CD14-positive monocyte (primary cell): Measurements from ENCODE around the gene EXOC3L4. TPM values are rescaled to one million over a fixed set of nuclear protein-coding genes. Genes with fewer than 3 reads are reported as not detected.

ENCODE experiments used
- DNase-seq, 3 donors: peaks; one replicate each; pipeline ENCODE4 v3.0.0-alpha.2; 2011 to 2022
- H2AFZ ChIP-seq: 2 replicates; pipeline ENCODE4 v1.6.0; 2012; ENCODE audit warnings: mild to moderate bottlenecking, low read depth, low read length, inconsistent platforms; ENCODE audit not compliant: insufficient read depth, poor library complexity, severe bottlenecking
- H3K27ac ChIP-seq, 2 donors: 1 replicate in 1 of 2; 2 replicates in 1 of 2; pipeline ENCODE4 v1.5.1; 2012 to 2013; ENCODE audit warnings: low read length in 2 of 2, control low read depth in 1 of 2, inconsistent platforms in 1 of 2, low read depth in 1 of 2, mild to moderate bottlenecking in 1 of 2
- H3K27me3 ChIP-seq, 2 donors: one replicate each; pipeline versions ENCODE4 v1.6.0 to v1.6.1; 2011 to 2013; ENCODE audit warnings: low read length in 2 of 2; ENCODE audit not compliant: control insufficient read depth in 2 of 2, insufficient read depth in 2 of 2
- H3K36me3 ChIP-seq, 2 donors: replicated peaks in 1 of 2; 1 replicate in 1 of 2; 2 replicates in 1 of 2; pipeline versions ENCODE4 v1.5.1 to v1.6.1; 2012 to 2013; ENCODE audit warnings: low read length in 2 of 2, control low read depth in 1 of 2, inconsistent platforms in 1 of 2, mild to moderate bottlenecking in 1 of 2; ENCODE audit not compliant: insufficient read depth in 2 of 2, control insufficient read depth in 1 of 2
- H3K4me1 ChIP-seq, 2 donors: 1 replicate in 1 of 2; 2 replicates in 1 of 2; pipeline versions ENCODE4 v1.5.1 to v1.6.1; 2012 to 2013; ENCODE audit warnings: low read length in 2 of 2, control low read depth in 1 of 2, inconsistent platforms in 1 of 2, mild to moderate bottlenecking in 1 of 2, moderate library complexity in 1 of 2; ENCODE audit not compliant: insufficient read depth in 2 of 2, control insufficient read depth in 1 of 2
- H3K4me2 ChIP-seq: replicated peaks from 2 replicates; pipeline ENCODE3; 2012; ENCODE audit warnings: low read length, moderate library complexity, mild to moderate bottlenecking; ENCODE audit not compliant: poor library complexity, severe bottlenecking; ENCODE audit errors: extremely low read depth
- H3K4me3 ChIP-seq, 3 experiments: fragments of 200-600 bp in 1 of 3; sonication (generic) in 1 of 3; replicated peaks in 1 of 3; 1 replicate in 2 of 3; 2 replicates in 1 of 3; pipeline ENCODE4 v1.5.1; 2011 to 2013; ENCODE audit warnings: low read length in 3 of 3, mild to moderate bottlenecking in 3 of 3, control low read depth in 2 of 3, low read depth in 2 of 3, inconsistent platforms in 1 of 3, moderate library complexity in 1 of 3
- H3K79me2 ChIP-seq: 2 replicates; pipeline ENCODE4 v1.6.0; 2012; ENCODE audit warnings: mild to moderate bottlenecking, control low read depth, inconsistent platforms, low read length, moderate library complexity; ENCODE audit not compliant: insufficient read depth
- H3K9ac ChIP-seq: 2 replicates; pipeline ENCODE4 v1.6.0; 2017; ENCODE audit warnings: low read length, mild to moderate bottlenecking; ENCODE audit not compliant: insufficient read depth, poor library complexity, severe bottlenecking
- H3K9me3 ChIP-seq, 2 donors: replicated peaks in 1 of 2; 1 replicate in 1 of 2; 2 replicates in 1 of 2; pipeline versions ENCODE4 v1.5.1 to v1.6.1; 2012 to 2013; ENCODE audit warnings: low read length in 2 of 2, control low read depth in 1 of 2; ENCODE audit not compliant: control insufficient read depth in 1 of 2, insufficient read depth in 1 of 2
- H4K20me1 ChIP-seq: 2 replicates; pipeline ENCODE4 v1.6.0; 2012; ENCODE audit warnings: mild to moderate bottlenecking, low read length, control low read depth, moderate library complexity; ENCODE audit not compliant: insufficient read depth
- H3K27ac Mint-ChIP-seq, 7 donors: one replicate each; pipeline ENCODE4 v1.8.0; 2020; ENCODE audit warnings: mild to moderate bottlenecking in 7 of 7, mixed read lengths in 7 of 7, moderate library complexity in 6 of 7, inconsistent platforms in 2 of 7
- H3K27me3 Mint-ChIP-seq, 3 donors: one replicate each; pipeline ENCODE4 v1.8.0; 2021 to 2022; ENCODE audit warnings: low read depth in 3 of 3, mild to moderate bottlenecking in 3 of 3, mixed read lengths in 3 of 3, moderate library complexity in 3 of 3, inconsistent platforms in 1 of 3
- H3K36me3 Mint-ChIP-seq, 2 donors: one replicate each; pipeline ENCODE4 v1.8.0; 2020; ENCODE audit warnings: mixed read lengths in 2 of 2, inconsistent platforms in 1 of 2, mild to moderate bottlenecking in 1 of 2
- H3K4me1 Mint-ChIP-seq: one replicate; pipeline ENCODE4 v1.8.0; 2020; ENCODE audit warnings: mild to moderate bottlenecking, mixed read lengths
- H3K4me3 Mint-ChIP-seq, 2 donors: one replicate each; pipeline ENCODE4 v1.8.0; 2020; ENCODE audit warnings: mild to moderate bottlenecking in 2 of 2, mixed read lengths in 2 of 2, moderate library complexity in 1 of 2
- H3K9me3 Mint-ChIP-seq, 7 donors: one replicate each; pipeline ENCODE4 v1.8.0; 2020 to 2022; ENCODE audit warnings: mixed read lengths in 7 of 7, mild to moderate bottlenecking in 6 of 7, moderate library complexity in 6 of 7, inconsistent platforms in 2 of 7
- CTCF ChIP-seq: fragments of 200-600 bp; IDR thresholded peaks from one replicate; pipeline ENCODE4 v1.8.0; 2022; ENCODE audit warnings: antibody characterized with exemption, mild to moderate bottlenecking
- WGBS: methylation state at CpG from one replicate; pipeline ENCODE4 v1.1.5; 2013; ENCODE audit warnings: missing lambda C conversion rate; ENCODE audit not compliant: insufficient coverage; 5-methylcytosine and 5-hydroxymethylcytosine counted together
- intact Hi-C, 2 donors: fragments of 100-400 bp; cut with micrococcal nuclease; formaldehyde crosslinking; loops; one replicate each; pipeline versions ENCODE4 v1.15.0 to v1.15.1; 2023
- polyA plus RNA-seq, 3 donors: library from polyadenylated mRNA; depleted of rRNA in 1 of 3; unstranded in 2 of 3; stranded (reverse) in 1 of 3; fragments of 300-500 nt in 2 of 3; fragments of >200 nt in 1 of 3; fragmentation: Illumina TruSeq in 2 of 3; gene quantifications; 1 replicate in 2 of 3; 2 replicates in 1 of 3; pipeline ENCODE4 v1.2.3, GENCODE V29; 2012 to 2021

The EXOC3L4 gene
- polyA plus RNA-seq, 3 donors = 0.17 TPM; not detected in 2

GRCh38 chr14:103155826-103156394, 61.4 kb downstream of the EXOC3L4 start:
- no peak for DNase-seq
- 94% methylated on average over 8 of the region's 9 CpGs for WGBS
- Mint-ChIP-seq H3K9me3 (no peaks in the 10 kb centered on the region), H3K27ac (peak overlapping the region in 1 of 7 donors; percentile 23), H3K4me1 (no peaks in the 10 kb centered on the region), H3K36me3 (no peaks in the 10 kb centered on the region), H3K27me3 (peaks cover 4 to 14% (median 6%) of the 10 kb centered on the region in 3 donors), H3K4me3 (no peak overlapping the region)
- Histone ChIP-seq H3K9ac (no peak overlapping the region), H3K9me3 (no peaks in the 10 kb centered on the region), H3K36me3 (no peaks in the 10 kb centered on the region), H3K27ac (no peak overlapping the region), H3K79me2 (no peaks in the 10 kb centered on the region), H3K4me2 (no peak overlapping the region), H3K4me3 (no peak overlapping the region), H3K27me3 (no peaks in the 10 kb centered on the region), H2AFZ (no peak overlapping the region), H4K20me1 (no peaks in the 10 kb centered on the region), H3K4me1 (peaks cover 0 to 7% of the 10 kb centered on the region in 2 donors)
- TF ChIP-seq CTCF = no peak
- intact Hi-C loops = no loop called here

- no peak overlapping the region for H3K27ac Mint-ChIP-seq
- Histone ChIP-seq H3K4me1 (peaks cover 0 to 7% of the 10 kb centered on the region in 2 donors), H3K4me3 (no peak overlapping the region), H3K4me2 (no peak overlapping the region), H4K20me1 (no peaks in the 10 kb centered on the region), H3K27me3 (no peaks in the 10 kb centered on the region), H3K27ac (no peak overlapping the region), H2AFZ (no peak overlapping the region), H3K36me3 (no peaks in the 10 kb centered on the region), H3K9me3 (no peaks in the 10 kb centered on the region), H3K9ac (no peak overlapping the region), H3K79me2 (no peaks in the 10 kb centered on the region)
- peaks cover 0 to 3% (median 0%) of the 10 kb centered on the region in 7 donors for H3K9me3 Mint-ChIP-seq
- no peak for DNase-seq
- no peaks in the 10 kb centered on the region for H3K36me3 Mint-ChIP-seq
- no peak overlapping the region for H3K4me3 Mint-ChIP-seq
- intact Hi-C loops = no loop called here
- no peak for TF ChIP-seq CTCF
- H3K27me3 Mint-ChIP-seq = peaks cover 4 to 11% (median 6%) of the 10 kb centered on the region in 3 donors
- 76% methylated on average over 16 of the region's 21 CpGs for WGBS
- no peaks in the 10 kb centered on the region for H3K4me1 Mint-ChIP-seq
These were observed 62.3 kb downstream of the EXOC3L4 start for GRCh38 chr14:103156651-103157378.
